Endometrial microvascular endothelial cells (primary cell): ENCODE results near the gene CPO. TPM values are rescaled to one million over a fixed set of nuclear protein-coding genes. Genes with fewer than 3 reads are reported as not detected.
"Not testable (repeated sequence)": the region's sequence is repeated elsewhere in the genome, so short reads cannot be mapped to it uniquely, and the experiment has no call there.

Experiments
- in situ Hi-C: cut with HindIII; loops from 2 replicates; pipeline ENCODE4 v1.10.0; 2017; ENCODE audit warnings: low sequenced_read_pairs, low pct_unique_long_range_greater_than_20kb; ENCODE audit errors: inconsistent ontology term
- total RNA-seq: library from RNA; depleted of rRNA; stranded (reverse); fragments of >200 nt; gene quantifications from one replicate; pipeline ENCODE4 v1.2.3, GENCODE V29; 2015; ENCODE audit errors: inconsistent ontology term

Gene CPO, protein sequence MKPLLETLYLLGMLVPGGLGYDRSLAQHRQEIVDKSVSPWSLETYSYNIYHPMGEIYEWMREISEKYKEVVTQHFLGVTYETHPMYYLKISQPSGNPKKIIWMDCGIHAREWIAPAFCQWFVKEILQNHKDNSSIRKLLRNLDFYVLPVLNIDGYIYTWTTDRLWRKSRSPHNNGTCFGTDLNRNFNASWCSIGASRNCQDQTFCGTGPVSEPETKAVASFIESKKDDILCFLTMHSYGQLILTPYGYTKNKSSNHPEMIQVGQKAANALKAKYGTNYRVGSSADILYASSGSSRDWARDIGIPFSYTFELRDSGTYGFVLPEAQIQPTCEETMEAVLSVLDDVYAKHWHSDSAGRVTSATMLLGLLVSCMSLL
- not detected for total RNA-seq

DNA sequence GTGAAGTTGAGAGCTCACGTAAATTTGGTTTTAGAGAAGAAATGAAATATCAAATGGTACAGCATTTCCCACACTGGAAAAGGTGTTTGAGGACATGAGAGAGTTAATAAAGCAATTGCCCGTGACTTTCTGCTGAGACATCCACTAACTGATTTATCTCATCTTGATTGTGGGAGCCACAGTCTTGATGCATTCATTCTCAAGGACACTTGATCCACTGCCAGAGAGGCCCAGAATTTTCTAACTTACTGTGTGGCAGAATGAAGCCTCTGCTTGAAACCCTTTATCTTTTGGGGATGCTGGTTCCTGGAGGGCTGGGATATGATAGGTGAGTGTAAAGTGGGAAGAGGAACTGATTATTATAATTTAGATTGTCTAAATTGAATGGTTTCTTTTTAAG, at the start of gene CPO:
TSS of gene CPO (plus strand) at position 179 of the 400 bp plus-strand sequence. CDS start at position 261, 82 bp downstream.
- in situ Hi-C loops = no loop called here

DNA sequence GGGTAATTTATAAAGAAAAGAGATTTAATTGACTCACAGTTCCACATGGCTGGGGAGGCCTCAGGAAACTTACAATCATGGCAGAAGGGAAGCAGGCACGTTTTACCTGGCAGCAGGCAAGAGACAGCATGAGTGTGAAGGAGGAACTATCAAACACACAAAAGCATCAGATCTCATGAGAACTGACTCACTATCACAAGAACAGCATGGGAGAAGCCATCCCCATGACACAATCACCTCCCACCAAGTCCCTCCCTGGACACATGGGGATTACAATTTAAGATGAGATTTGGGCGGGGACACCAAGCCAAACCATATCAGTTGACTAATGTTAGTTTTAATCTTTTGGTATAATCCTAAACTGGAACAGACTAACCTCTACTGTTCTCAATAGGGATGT, 49.1 kb upstream of the CPO start:
- in situ Hi-C loops = no loop called here

GRCh38 chr2:206890926-206891325, 48.4 kb upstream of the CPO start:
- in situ Hi-C loops = no loop called here

- in situ Hi-C loops = no loop called here
These were observed 24.2 kb upstream of the CPO start for GRCh38 chr2:206915121-206915520.

- in situ Hi-C loops = no loop called here
These were observed 21.1 kb upstream of the CPO start for GRCh38 chr2:206918263-206918662.

GRCh38 chr2:206920310-206920709, 19.0 kb upstream of the CPO start:
- in situ Hi-C loops = no loop called here

DNA sequence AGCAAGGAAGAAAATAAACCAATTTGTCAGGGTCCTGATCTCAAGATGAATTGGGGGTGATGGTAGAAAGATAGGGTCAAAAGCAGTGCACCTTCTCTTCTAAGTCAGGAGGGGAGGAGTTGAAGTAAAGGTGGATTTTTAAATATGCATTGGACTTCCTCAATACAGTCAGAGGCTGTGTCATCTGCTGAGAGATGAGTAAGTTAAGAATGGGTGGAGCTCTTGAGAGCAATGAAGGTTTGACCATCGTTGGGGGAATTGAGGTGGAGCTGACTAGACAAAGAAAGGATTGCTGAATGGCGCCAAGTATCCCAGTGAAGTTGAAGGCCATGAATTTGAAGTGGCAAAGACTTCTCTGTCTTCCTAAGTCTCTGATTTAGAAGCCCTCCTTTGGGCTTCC, 18.4 kb upstream of the CPO start:
- in situ Hi-C loops = no loop called here

- in situ Hi-C loops = no loop called here
These were observed 17.8 kb upstream of the CPO start for GRCh38 chr2:206921529-206921928.

- in situ Hi-C loops = no loop called here
These were observed 3.1 kb upstream of the CPO start for GRCh38 chr2:206935991-206936842.

DNA sequence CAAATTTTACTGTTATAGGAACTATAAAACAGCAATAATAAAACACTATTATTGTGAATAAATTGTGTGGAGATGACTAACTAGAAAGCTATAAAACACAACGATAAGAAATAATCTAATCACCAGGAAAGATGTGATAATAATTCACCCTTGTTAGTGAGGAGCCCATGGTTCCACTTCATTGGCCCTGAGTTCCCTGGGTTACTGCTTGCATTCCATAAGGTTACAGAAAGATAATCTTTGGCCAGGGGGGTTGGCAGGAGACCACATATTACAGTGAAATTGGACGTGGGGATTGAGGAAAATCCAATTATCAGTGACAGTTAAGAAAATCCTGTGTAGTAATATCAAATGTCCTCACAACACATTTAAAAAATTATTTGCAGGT, 2.5 kb upstream of the CPO start:
- in situ Hi-C loops = no loop called here

- in situ Hi-C loops = no loop called here
These were observed 1.8 kb upstream of the CPO start for GRCh38 chr2:206937555-206937954.

DNA sequence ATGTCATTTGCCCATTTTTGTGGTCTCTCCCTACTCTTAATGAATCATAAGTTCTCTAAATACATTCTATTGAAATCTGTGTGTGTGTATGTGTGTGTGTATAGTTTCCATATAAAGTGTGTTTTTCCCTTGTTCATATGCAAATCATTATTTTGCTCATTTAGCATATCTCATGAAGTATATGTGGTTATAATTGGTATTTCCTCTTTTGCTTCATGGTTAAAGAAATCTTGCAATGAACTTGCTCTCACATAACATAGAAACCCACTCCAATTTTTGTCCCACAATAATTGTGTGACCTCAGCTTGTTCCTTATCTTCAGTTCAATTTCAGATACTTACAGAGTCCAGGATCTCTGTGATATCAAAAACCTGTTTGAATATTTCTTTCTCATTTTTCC, 1.2 kb downstream of the CPO start:
- in situ Hi-C loops = no loop called here

- in situ Hi-C loops = no loop called here
These were observed 3.5 kb downstream of the CPO start for GRCh38 chr2:206942592-206943478.

DNA sequence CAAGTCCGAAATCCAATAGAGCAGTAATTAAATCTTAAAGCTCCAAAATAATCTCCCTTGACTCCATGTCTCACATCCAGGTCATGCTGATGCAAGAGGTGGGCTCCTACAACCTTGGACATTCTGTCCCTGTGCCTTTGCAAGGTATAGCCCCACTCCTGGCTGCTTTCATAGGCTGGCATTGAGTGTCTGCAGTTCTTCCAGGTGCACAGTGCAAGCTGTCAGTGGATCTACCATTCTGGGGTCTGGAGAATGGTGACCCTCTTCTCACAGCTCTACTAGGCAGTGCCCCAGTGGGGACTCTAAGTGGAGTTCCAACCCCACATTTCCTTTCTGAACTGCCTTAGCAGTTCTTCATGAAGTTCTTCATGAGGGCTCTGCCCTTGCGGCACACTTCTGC, 14.1 kb downstream of the CPO start:
- in situ Hi-C loops = not testable (repeated sequence)

GRCh38 chr2:206955253-206955652, 15.9 kb downstream of the CPO start:
- in situ Hi-C loops = no loop called here

GRCh38 chr2:206958261-206958660, 18.9 kb downstream of the CPO start:
- in situ Hi-C loops = no loop called here

- in situ Hi-C loops = no loop called here
These were observed 23.6 kb downstream of the CPO start for GRCh38 chr2:206962966-206963365.

DNA sequence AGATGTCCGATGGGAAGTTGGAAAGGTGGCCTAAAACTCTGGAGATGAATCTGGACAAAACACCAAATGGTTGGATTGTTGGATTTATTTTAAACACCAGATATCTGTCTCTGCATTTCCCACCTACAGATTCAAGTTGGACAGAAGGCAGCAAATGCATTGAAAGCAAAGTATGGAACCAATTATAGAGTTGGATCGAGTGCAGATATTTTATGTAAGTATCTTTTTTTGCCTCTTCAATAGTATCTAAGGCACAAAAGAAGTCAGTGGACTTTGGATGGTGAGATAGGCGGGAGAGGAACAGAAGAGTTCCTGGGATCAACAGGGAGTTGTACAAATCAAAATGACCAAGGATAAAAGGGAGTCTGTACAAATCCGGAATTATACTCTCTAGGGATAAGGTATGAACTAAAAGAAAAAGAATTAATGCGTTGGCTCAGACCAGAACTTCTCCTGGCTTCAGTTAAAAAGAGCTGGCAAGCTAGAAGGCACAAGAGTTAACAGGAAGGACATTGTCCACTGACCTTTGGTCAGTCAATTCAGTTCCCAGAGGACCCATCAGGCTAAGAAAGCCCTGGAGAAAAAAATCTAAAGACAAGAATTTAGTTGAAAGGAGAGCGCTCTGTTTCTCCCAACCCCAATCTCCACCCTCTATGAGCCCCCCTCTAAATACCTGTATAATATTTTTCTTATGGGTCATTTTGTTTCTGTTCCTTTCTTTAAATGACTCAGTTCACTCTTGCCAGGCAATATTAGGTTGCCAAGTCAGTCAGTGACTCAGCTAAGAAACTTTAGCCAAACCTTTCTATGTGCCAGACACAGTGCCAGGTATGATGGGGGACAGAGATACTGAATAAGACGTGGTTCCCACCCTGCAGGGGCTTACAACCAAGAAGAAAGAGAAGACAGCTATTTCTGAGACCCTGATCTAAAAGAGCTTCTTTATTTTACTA, 29.1 kb downstream of the CPO start:
- in situ Hi-C loops = no loop called here
